ENCODE data around the gene ZBTB20. TPM values are rescaled to one million over a fixed set of nuclear protein-coding genes. Genes with fewer than 3 reads are reported as not detected.

Gene ZBTB20
- polyA plus RNA-seq, 3 donors, result 1.3 to 3.2 (median 2.0) TPM

- no peak for TF ChIP-seq CTCF (IDR thresholded peaks at IDR 0.05)
- no peaks in the 10 kb centered on the region for H3K27me3 Mint-ChIP-seq (ENCODE audit: low read depth in 3 of 3)
- Histone ChIP-seq H3K4me3 (replicated peaks in 1 of 3; ENCODE audit: low read depth in 2 of 3, low read length in 3 of 3) (no peak overlapping the region), H3K36me3 (replicated peaks in 1 of 2; ENCODE audit: control insufficient read depth in 1 of 2, insufficient read depth in 2 of 2, low read length in 2 of 2) (no peaks in the 10 kb centered on the region), H3K27me3 (ENCODE audit: control insufficient read depth in 2 of 2, insufficient read depth in 2 of 2, low read length in 2 of 2) (no peaks in the 10 kb centered on the region), H2AFZ (ENCODE audit: insufficient read depth, low read depth, low read length, poor library complexity, severe bottlenecking) (no peak overlapping the region), H3K4me1 (ENCODE audit: control insufficient read depth in 1 of 2, insufficient read depth in 2 of 2, low read length in 2 of 2) (no peaks in the 10 kb centered on the region), H4K20me1 (ENCODE audit: insufficient read depth, low read length) (no peaks in the 10 kb centered on the region), H3K27ac (ENCODE audit: low read depth in 1 of 2, low read length in 2 of 2) (no peak overlapping the region), H3K79me2 (ENCODE audit: insufficient read depth, low read length) (no peaks in the 10 kb centered on the region), H3K9me3 (replicated peaks in 1 of 2; ENCODE audit: control insufficient read depth in 1 of 2, insufficient read depth in 1 of 2, low read length in 2 of 2) (no peaks in the 10 kb centered on the region), H3K9ac (ENCODE audit: insufficient read depth, low read length, poor library complexity, severe bottlenecking) (no peak overlapping the region), H3K4me2 (replicated peaks; ENCODE audit: extremely low read depth, low read length, poor library complexity, severe bottlenecking) (no peak overlapping the region)
- no peak overlapping the region for H3K4me3 Mint-ChIP-seq
- H3K9me3 Mint-ChIP-seq, result peaks cover 0 to 6% (median 3%) of the 10 kb centered on the region in 7 donors
- no peak for DNase-seq
- no CpG with 5 or more reads among the region's 4 CpGs for WGBS (ENCODE audit: insufficient coverage)
- intact Hi-C loops (cut with micrococcal nuclease), result no loop called here
- H3K36me3 Mint-ChIP-seq, result peaks cover 0 to 2% of the 10 kb centered on the region in 2 donors
- H3K4me1 Mint-ChIP-seq, result no peaks in the 10 kb centered on the region
- H3K27ac Mint-ChIP-seq, result no peak overlapping the region
Measured at GRCh38 chr3:114675104-114675503, 472.0 kb downstream of the ZBTB20 start.

- Histone ChIP-seq H2AFZ (ENCODE audit: insufficient read depth, low read depth, low read length, poor library complexity, severe bottlenecking) (no peak overlapping the region), H3K4me2 (replicated peaks; ENCODE audit: extremely low read depth, low read length, poor library complexity, severe bottlenecking) (no peak overlapping the region), H3K27me3 (ENCODE audit: control insufficient read depth in 2 of 2, insufficient read depth in 2 of 2, low read length in 2 of 2) (no peaks in the 10 kb centered on the region), H3K4me1 (ENCODE audit: control insufficient read depth in 1 of 2, insufficient read depth in 2 of 2, low read length in 2 of 2) (no peaks in the 10 kb centered on the region), H3K4me3 (replicated peaks in 1 of 3; ENCODE audit: low read depth in 2 of 3, low read length in 3 of 3) (no peak overlapping the region), H3K9me3 (replicated peaks in 1 of 2; ENCODE audit: control insufficient read depth in 1 of 2, insufficient read depth in 1 of 2, low read length in 2 of 2) (no peaks in the 10 kb centered on the region), H4K20me1 (ENCODE audit: insufficient read depth, low read length) (no peaks in the 10 kb centered on the region), H3K9ac (ENCODE audit: insufficient read depth, low read length, poor library complexity, severe bottlenecking) (no peak overlapping the region), H3K27ac (ENCODE audit: low read depth in 1 of 2, low read length in 2 of 2) (no peak overlapping the region), H3K79me2 (ENCODE audit: insufficient read depth, low read length) (no peaks in the 10 kb centered on the region), H3K36me3 (replicated peaks in 1 of 2; ENCODE audit: control insufficient read depth in 1 of 2, insufficient read depth in 2 of 2, low read length in 2 of 2) (no peaks in the 10 kb centered on the region)
- H3K27ac Mint-ChIP-seq, result no peak overlapping the region
- no peaks in the 10 kb centered on the region for H3K36me3 Mint-ChIP-seq
- intact Hi-C loops (cut with micrococcal nuclease), result no loop called here
- no peak overlapping the region for H3K4me3 Mint-ChIP-seq
- no peaks in the 10 kb centered on the region for H3K9me3 Mint-ChIP-seq
- no peak for DNase-seq
- H3K4me1 Mint-ChIP-seq, result no peaks in the 10 kb centered on the region
- no peaks in the 10 kb centered on the region for H3K27me3 Mint-ChIP-seq (ENCODE audit: low read depth in 3 of 3)
- no CpG with 5 or more reads among the region's 2 CpGs for WGBS (ENCODE audit: insufficient coverage)
- no peak for TF ChIP-seq CTCF (IDR thresholded peaks at IDR 0.05)
Measured at GRCh38 chr3:114674036-114674435, 473.1 kb downstream of the ZBTB20 start.

Measured in CD14-positive monocyte (primary cell).